Dedifferentiated amniotic fluid mesenchymal stem cell (primary cell): ENCODE measurements around the gene COL8A2.
"Not testable (repeated sequence)": the region's sequence is repeated elsewhere in the genome, so short reads cannot be mapped to it uniquely, and the experiment has no call there.

ENCODE experiments used
- DNase-seq: peaks from one replicate; pipeline ENCODE4 v3.0.0-alpha.2; 2016; ENCODE audit errors: extremely low spot score

COL8A2 gene

GRCh38 chr1:36125129-36125991, at the start of gene COL8A2:
Gene COL8A2, minus strand, starts transcription at chr1:36125222. Its CDS starts 24,980 bp downstream, at chr1:36100242.
- DNase-seq: no peak

- no peak for DNase-seq
Observed at GRCh38 chr1:36174713-36175112, 49.7 kb upstream of the COL8A2 start.

GRCh38 chr1:36172983-36173382, 48.0 kb upstream of the COL8A2 start:
- no peak for DNase-seq

GRCh38 chr1:36172017-36172747, 47.2 kb upstream of the COL8A2 start:
- no peak for DNase-seq

GRCh38 chr1:36170643-36171412, 45.8 kb upstream of the COL8A2 start:
- DNase-seq: no peak

GRCh38 chr1:36168514-36168913, 43.5 kb upstream of the COL8A2 start:
- no peak for DNase-seq

GRCh38 chr1:36166938-36167905, 42.2 kb upstream of the COL8A2 start:
- DNase-seq: peak; percentile 61

GRCh38 chr1:36166136-36166535, 41.1 kb upstream of the COL8A2 start:
- DNase-seq: no peak

- no peak for DNase-seq
Observed at GRCh38 chr1:36165145-36165544, 40.1 kb upstream of the COL8A2 start.

GRCh38 chr1:36164361-36164760, 39.3 kb upstream of the COL8A2 start:
- no peak for DNase-seq

GRCh38 chr1:36163426-36163825, 38.4 kb upstream of the COL8A2 start:
- no peak for DNase-seq

GRCh38 chr1:36162680-36163239, 37.7 kb upstream of the COL8A2 start:
- DNase-seq: no peak

GRCh38 chr1:36161641-36162531, 36.9 kb upstream of the COL8A2 start:
- DNase-seq: no peak

- no peak for DNase-seq
Observed at GRCh38 chr1:36160949-36161485, 36.0 kb upstream of the COL8A2 start.

GRCh38 chr1:36160388-36160948, 35.4 kb upstream of the COL8A2 start:
- DNase-seq: no peak

- no peak for DNase-seq
Observed at GRCh38 chr1:36159614-36160387, 34.8 kb upstream of the COL8A2 start.

GRCh38 chr1:36158827-36159252, 33.8 kb upstream of the COL8A2 start:
- not testable (repeated sequence) for DNase-seq
